ENCODE results near the gene PLD2. TPM values are rescaled to one million over a fixed set of nuclear protein-coding genes. Genes with fewer than 3 reads are reported as not detected.
"Not testable (repeated sequence)": the region's sequence is repeated elsewhere in the genome, so short reads cannot be mapped to it uniquely, and the experiment has no call there.

Gene PLD2
- total and polyA plus RNA-seq, 10 of the 15 experiments (the other 5 are each of a cell fraction or from before 2014, with no cell fraction given): 0.71 to 16.5 (median 7.0) TPM

DNA sequence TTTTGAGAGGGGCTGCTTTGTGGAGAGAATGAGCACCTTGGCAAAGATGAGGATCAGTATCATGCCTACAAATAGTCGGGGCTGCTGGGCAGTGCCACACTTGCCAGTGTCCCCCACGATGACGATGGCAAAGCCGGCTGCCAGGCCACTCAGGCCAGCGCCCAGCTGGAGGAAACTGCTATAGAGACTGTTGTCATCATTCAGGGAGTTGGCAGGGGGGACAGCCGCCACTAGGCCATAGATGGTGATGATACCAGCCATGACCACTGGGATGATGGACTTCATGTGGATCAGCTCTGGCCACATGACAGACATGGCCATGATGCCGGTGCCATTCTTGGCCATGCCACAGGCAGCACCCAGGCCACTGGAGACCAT lies 50.0 kb downstream of the PLD2 start (continued):
- TF ChIP-seq, protein P1, sequence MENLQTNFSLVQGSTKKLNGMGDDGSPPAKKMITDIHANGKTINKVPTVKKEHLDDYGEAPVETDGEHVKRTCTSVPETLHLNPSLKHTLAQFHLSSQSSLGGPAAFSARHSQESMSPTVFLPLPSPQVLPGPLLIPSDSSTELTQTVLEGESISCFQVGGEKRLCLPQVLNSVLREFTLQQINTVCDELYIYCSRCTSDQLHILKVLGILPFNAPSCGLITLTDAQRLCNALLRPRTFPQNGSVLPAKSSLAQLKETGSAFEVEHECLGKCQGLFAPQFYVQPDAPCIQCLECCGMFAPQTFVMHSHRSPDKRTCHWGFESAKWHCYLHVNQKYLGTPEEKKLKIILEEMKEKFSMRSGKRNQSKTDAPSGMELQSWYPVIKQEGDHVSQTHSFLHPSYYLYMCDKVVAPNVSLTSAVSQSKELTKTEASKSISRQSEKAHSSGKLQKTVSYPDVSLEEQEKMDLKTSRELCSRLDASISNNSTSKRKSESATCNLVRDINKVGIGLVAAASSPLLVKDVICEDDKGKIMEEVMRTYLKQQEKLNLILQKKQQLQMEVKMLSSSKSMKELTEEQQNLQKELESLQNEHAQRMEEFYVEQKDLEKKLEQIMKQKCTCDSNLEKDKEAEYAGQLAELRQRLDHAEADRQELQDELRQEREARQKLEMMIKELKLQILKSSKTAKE (IDR thresholded peaks at IDR 0.05; ENCODE audit: low read depth, poor library complexity, severe bottlenecking): no peak
- no peak for TF ChIP-seq CHD2 (IDR thresholded peaks at IDR 0.05; ENCODE audit: borderline replicate concordance, low read depth, low read length)

DNA sequence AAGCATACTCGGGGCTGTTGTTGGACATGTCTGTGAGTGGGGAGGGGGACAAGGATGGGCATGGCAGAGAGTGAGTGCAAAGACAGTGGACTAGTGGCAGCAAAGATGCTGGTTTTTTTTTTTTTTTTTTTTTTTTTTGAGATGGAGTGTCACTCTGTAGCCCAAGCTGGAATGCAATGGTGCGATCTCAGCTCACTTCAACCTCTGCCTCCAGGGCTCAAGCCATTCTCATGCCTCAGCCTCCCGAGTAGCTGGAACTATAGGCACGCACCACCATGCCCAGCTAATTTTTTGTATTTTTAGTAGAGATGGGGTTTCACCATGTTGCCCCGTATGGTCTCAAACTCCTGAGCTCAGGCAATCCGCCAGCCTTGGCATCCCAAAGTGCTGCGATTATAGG lies 50.4 kb downstream of the PLD2 start:
- H2AFZ ChIP-seq (ENCODE audit: control insufficient read depth, low read depth, low read length); DNase-seq (ENCODE audit: low read depth, low spot score); ATAC-seq; intact Hi-C loops (cut with micrococcal nuclease; ENCODE audit: unreplicated experiment); H4K20me1 ChIP-seq (ENCODE audit: control insufficient read depth, insufficient read depth); H3K27me3 ChIP-seq (replicated peaks in 1 of 2; ENCODE audit: control insufficient read depth in 2 of 2, insufficient read depth in 2 of 2, low read length in 1 of 2); H3K9ac ChIP-seq (ENCODE audit: control insufficient read depth, insufficient read depth, low read length); H3K4me1 ChIP-seq (ENCODE audit: control insufficient read depth, insufficient read depth, low read length); H3K79me2 ChIP-seq (ENCODE audit: control insufficient read depth, insufficient read depth, low read length); CTCF ChIA-PET; in situ Hi-C loops (cut with MboI); H3K9me3 ChIP-seq (replicated peaks; ENCODE audit: control insufficient read depth, insufficient read depth, low read length); H3K4me2 ChIP-seq (ENCODE audit: control insufficient read depth, insufficient read depth); H3K4me3 ChIP-seq; RAD21 ChIA-PET (ENCODE audit: unreplicated experiment); FAIRE-seq; BruUV-seq (replicated peaks); H3K27ac ChIP-seq (ENCODE audit: control insufficient read depth, insufficient read depth); H3K36me3 ChIP-seq (ENCODE audit: control insufficient read depth in 2 of 2, insufficient read depth in 2 of 2, low read length in 1 of 2): not testable (repeated sequence)
- ChIA-PET SMC1A (ENCODE audit: uncharacterized antibody, unreplicated experiment) (interaction anchor here (1.1 kb wide), 1 partner anchor 108 kb away, joined by 3 read pairs; no protein-coding TSS in a partner anchor), POLR2A (interaction anchor here (0.6 to 0.7 kb wide), 2 partner anchors 14 to 719 kb away, joined by 5 to 6 read pairs; no protein-coding TSS in a partner anchor)
- WGBS (ENCODE audit: insufficient coverage, insufficient replicate concordance, low lambda C conversion rate, missing lambda C conversion rate): 83% methylated on average over 6 of the region's 7 CpGs
